Kidney (tissue), 14 donors: Measurements from ENCODE around the gene CPE. TPM values are rescaled to one million over a fixed set of nuclear protein-coding genes. Genes with fewer than 3 reads are reported as not detected.
"Not testable (repeated sequence)": the region's sequence is repeated elsewhere in the genome, so short reads cannot be mapped to it uniquely, and the experiment has no call there.

ENCODE experiments used
- DNase-seq, 5 donors: peaks; one replicate each; pipeline ENCODE4 v3.0.0-alpha.2; 2013 to 2020
- FAIRE-seq: peaks from 2 replicates; lab custom pipeline; 2012; peaks lifted over from hg19 to GRCh38; lab: Jason Lieb, UNC
- H3K27ac ChIP-seq, 2 donors: one replicate each; pipeline ENCODE4 v1.7.0; 2013; ENCODE audit warnings: low read depth in 2 of 2, low read length in 2 of 2, inconsistent platforms in 1 of 2
- H3K27me3 ChIP-seq: one replicate; pipeline ENCODE4 v1.7.1; 2013; ENCODE audit warnings: low read length, inconsistent platforms; ENCODE audit not compliant: control insufficient read depth, insufficient read depth
- H3K36me3 ChIP-seq, 3 donors: one replicate each; pipeline versions ENCODE4 v1.7.0 to v1.7.1; 2013; ENCODE audit warnings: low read length in 3 of 3, control low read depth in 1 of 3, inconsistent platforms in 1 of 3; ENCODE audit not compliant: insufficient read depth in 3 of 3, control insufficient read depth in 2 of 3
- H3K4me1 ChIP-seq, 3 donors: one replicate each; pipeline versions ENCODE4 v1.7.0 to v1.7.1; 2013; ENCODE audit warnings: low read length in 3 of 3, inconsistent platforms in 1 of 3, low read depth in 1 of 3; ENCODE audit not compliant: control insufficient read depth in 2 of 3, insufficient read depth in 2 of 3
- H3K4me3 ChIP-seq, 3 donors: one replicate each; pipeline versions ENCODE4 v1.7.0 to v1.8.1; 2013; ENCODE audit warnings: low read length in 3 of 3, control low read depth in 1 of 3, inconsistent platforms in 1 of 3
- H3K9ac ChIP-seq, 3 donors: one replicate each; pipeline versions ENCODE4 v1.7.0 to v1.7.1; 2013; ENCODE audit warnings: low read length in 3 of 3, control low read depth in 1 of 3, inconsistent platforms in 1 of 3
- H3K9me3 ChIP-seq, 3 donors: one replicate each; pipeline versions ENCODE4 v1.7.0 to v1.7.1; 2013; ENCODE audit warnings: low read length in 3 of 3, control low read depth in 1 of 3, inconsistent platforms in 1 of 3; ENCODE audit not compliant: control insufficient read depth in 2 of 3, insufficient read depth in 1 of 3
- CTCF ChIP-seq: IDR thresholded peaks from 3 replicates; pipeline ENCODE4 v1.5.1; 2012; ENCODE audit warnings: mild to moderate bottlenecking, moderate library complexity, borderline replicate concordance; ENCODE audit not compliant: insufficient read depth; ENCODE audit errors: extremely low read depth
- intact Hi-C: fragments of 100-400 bp; cut with DNase I; formaldehyde crosslinking; loops from one replicate; pipeline ENCODE4 v1.11.1; 2022
- polyA plus RNA-seq: library from polyadenylated mRNA; stranded (reverse); fragments of 350-450 nt; fragmentation: Illumina TruSeq; extraction: RNeasy Lipid Tissue Mini Kit (QIAGEN cat#74804); gene quantifications from one replicate; pipeline ENCODE4 v1.2.3, GENCODE V29; 2014; ENCODE audit warnings: low read depth, low replicate concordance; ENCODE audit not compliant: insufficient read depth
- total RNA-seq: library from RNA; stranded (reverse); fragmentation: NEBNext Ultra II Directional; extraction: Animal tissue kit (Norgen Biotek cat#: 25700); gene quantifications from one replicate; pipeline ENCODE4 v1.2.1, GENCODE V29; 2021
- donor health status: control.
- donor health status: control.
- donor health status: control.
- donor health status: control.
- donor health status: control.
- donor health status: DM: yes; HTN: yes; CAD: no.
- donor health status: Normal renal cell carcinoma (clear cell type).

The CPE gene
- total and polyA plus RNA-seq, 2 donors from 2014 or later = 24.2 to 87.7 TPM

DNA sequence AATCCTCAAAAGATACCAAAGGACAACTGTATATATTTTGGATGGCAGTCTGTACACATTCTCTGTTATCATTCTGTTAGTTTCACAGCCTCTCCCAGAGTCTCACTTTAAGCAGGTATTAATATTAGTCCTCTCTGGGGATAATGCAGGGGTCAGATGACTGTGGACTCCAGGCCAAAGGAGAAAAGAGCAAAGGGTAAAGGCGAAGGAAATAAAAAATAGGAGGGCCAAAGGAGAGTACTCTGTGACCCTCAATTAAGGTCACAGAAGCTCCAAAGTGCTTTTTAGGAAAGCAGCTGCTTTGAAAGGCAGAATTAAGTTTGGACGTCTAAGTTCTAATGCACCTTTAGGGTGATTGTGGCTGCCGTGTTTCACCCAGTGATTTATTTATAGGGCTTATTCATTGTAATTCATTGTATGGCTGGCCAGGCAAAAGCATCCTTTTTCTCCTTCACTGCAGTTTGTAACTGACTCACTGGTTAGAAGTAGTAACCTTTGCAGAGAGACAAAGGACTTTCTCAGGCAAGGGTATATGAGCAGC lies 43.6 kb upstream of the CPE start:
- Histone ChIP-seq H3K9ac (no peak overlapping the region), H3K36me3 (peaks cover 4 to 13% (median 4%) of the 10 kb centered on the region in 3 donors), H3K27ac (no peak overlapping the region), H3K4me3 (no peak overlapping the region), H3K9me3 (no peaks in the 10 kb centered on the region), H3K4me1 (peaks cover 0 to 10% (median 0%) of the 10 kb centered on the region in 3 donors), H3K27me3 (no peaks in the 10 kb centered on the region)
- DNase-seq (no peak), FAIRE-seq (no peak)
- intact Hi-C loops = no loop called here
- TF ChIP-seq CTCF = no peak

GRCh38 chr4:165336743-165337142 lies 42.1 kb upstream of the CPE start:
- no peak for FAIRE-seq
- no peaks in the 10 kb centered on the region for H3K27me3 ChIP-seq
- H3K27ac ChIP-seq = no peak overlapping the region
- H3K36me3 ChIP-seq = peaks cover 6 to 14% (median 7%) of the 10 kb centered on the region in 3 donors
- no peak for TF ChIP-seq CTCF
- no peak overlapping the region for H3K4me3 ChIP-seq
- no peak overlapping the region for H3K9ac ChIP-seq
- H3K9me3 ChIP-seq = no peaks in the 10 kb centered on the region
- intact Hi-C loops = no loop called here
- no peak for DNase-seq
- peaks cover 0 to 5% (median 0%) of the 10 kb centered on the region in 3 donors for H3K4me1 ChIP-seq

DNA sequence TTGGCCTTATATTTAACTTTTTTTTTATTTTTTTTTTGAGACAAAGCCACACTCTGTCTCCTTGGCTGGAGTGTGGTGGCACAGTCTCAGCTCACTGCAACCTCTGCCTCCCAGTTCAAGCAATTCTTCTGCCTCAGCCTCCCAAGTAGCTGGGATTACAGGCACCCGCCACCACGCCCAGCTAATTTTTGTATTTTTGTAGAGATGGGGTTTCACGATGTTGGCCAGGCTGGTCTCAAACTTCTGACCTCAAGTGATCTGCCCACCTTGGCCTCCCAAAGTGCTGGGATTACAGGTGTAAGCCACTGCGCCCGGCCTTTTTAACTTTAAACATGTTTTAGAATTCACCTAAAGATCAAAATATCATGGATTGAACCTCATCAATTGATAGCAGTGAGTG lies 36.5 kb upstream of the CPE start:
- H3K27ac ChIP-seq, H3K9ac ChIP-seq, H3K4me1 ChIP-seq, H3K36me3 ChIP-seq, H3K4me3 ChIP-seq, H3K9me3 ChIP-seq, H3K27me3 ChIP-seq, DNase-seq, FAIRE-seq: not testable (repeated sequence)
- intact Hi-C loops = loop anchor here (10.0 kb wide), 1 partner anchor 208 kb away; no protein-coding TSS in a partner anchor

DNA sequence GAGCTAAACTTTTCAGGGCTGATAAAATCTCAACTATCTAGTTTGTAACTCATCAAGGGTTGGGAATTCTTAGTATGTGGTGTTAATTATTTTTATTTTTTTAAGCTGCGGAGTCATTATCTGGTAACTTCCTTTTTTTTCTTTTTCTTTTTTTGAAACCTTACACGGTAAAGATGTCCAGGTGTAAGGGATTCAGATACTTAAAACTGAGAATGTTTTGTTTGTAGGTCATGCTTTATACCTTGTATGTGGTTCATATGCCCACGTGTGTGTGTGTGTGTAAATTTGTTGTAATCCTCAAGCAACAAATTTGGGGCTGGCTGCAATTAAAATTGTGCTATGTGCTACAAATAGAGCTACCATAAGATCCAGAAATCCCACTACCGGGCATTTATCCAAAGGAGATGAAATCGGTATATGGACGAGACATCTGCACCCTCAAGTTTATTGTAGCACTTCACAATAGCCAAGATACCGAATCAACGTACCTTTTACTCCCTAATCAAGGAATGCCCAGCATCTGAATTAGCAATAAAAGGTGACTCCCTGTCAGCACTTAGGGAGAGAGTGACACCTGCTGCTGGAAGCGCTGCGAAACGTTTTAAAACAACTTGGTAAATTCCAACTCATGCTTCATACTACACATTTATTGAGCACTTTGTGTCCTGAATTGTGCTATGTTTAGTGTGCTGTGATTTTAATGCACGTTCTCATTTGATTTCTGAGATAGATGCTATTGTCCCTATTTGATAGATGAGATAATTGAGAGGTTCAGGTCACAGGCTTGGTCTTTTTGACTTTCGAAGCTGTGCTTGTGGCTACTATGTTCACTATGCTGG lies 35.2 kb upstream of the CPE start:
- Histone ChIP-seq H3K4me1 (no peaks in the 10 kb centered on the region), H3K27me3 (no peaks in the 10 kb centered on the region), H3K9ac (no peak overlapping the region), H3K27ac (no peak overlapping the region), H3K36me3 (peaks cover 6 to 8% (median 7%) of the 10 kb centered on the region in 3 donors), H3K4me3 (no peak overlapping the region), H3K9me3 (no peaks in the 10 kb centered on the region)
- intact Hi-C loops = loop anchor here (10.0 kb wide), 1 partner anchor 209 kb away; no protein-coding TSS in a partner anchor
- TF ChIP-seq CTCF = peak; percentile 34
- DNase-seq (peak in 2 of 5 donors; percentile 5 to 30), FAIRE-seq (no peak)
